GM19035 (cell line): ENCODE data around the gene DCDC1.
A peak's percentile ranks its signal among the peaks of the same experiment; 100 is the strongest.
"Not testable (repeated sequence)": the region's sequence is repeated elsewhere in the genome, so short reads cannot be mapped to it uniquely, and the experiment has no call there.

Experiments used
- ATAC-seq: cut with Tn5 transposase; IDR thresholded peaks from one replicate; pipeline ENCODE4 v1.9.1; 2021; ENCODE audit not compliant: unreplicated experiment

The DCDC1 gene

GRCh38 chr11:30991376-30991775 is 378.2 kb downstream of the DCDC1 start:
- no peak for ATAC-seq

- ATAC-seq, result no peak
Observed at GRCh38 chr11:30990625-30991296, 378.8 kb downstream of the DCDC1 start.

GRCh38 chr11:30987819-30988218 is 381.7 kb downstream of the DCDC1 start:
- no peak for ATAC-seq

GRCh38 chr11:30985536-30985935 is 384.0 kb downstream of the DCDC1 start:
- no peak for ATAC-seq

- no peak for ATAC-seq
Observed at GRCh38 chr11:30984827-30985226, 384.7 kb downstream of the DCDC1 start.

GRCh38 chr11:30984442-30984816 is 385.1 kb downstream of the DCDC1 start:
- ATAC-seq, result no peak

- ATAC-seq, result no peak
Observed at GRCh38 chr11:30983776-30984441, 385.6 kb downstream of the DCDC1 start.

- ATAC-seq, result no peak
Observed at GRCh38 chr11:30983143-30983542, 386.4 kb downstream of the DCDC1 start.

GRCh38 chr11:30967579-30967978 is 402.0 kb downstream of the DCDC1 start:
- no peak for ATAC-seq

- ATAC-seq, result no peak
Observed at GRCh38 chr11:30960387-30960992, 409.0 kb downstream of the DCDC1 start.

- ATAC-seq, result no peak
Observed at GRCh38 chr11:30956751-30957150, 412.8 kb downstream of the DCDC1 start.

GRCh38 chr11:30949838-30950237 is 419.7 kb downstream of the DCDC1 start:
- ATAC-seq, result no peak

- ATAC-seq, result not testable (repeated sequence)
Observed at GRCh38 chr11:30947715-30948114, 421.8 kb downstream of the DCDC1 start.

GRCh38 chr11:30938810-30939209 is 430.7 kb downstream of the DCDC1 start:
- ATAC-seq, result no peak

GRCh38 chr11:30938171-30938570 is 431.4 kb downstream of the DCDC1 start:
- ATAC-seq, result no peak

GRCh38 chr11:30936491-30936890 is 433.0 kb downstream of the DCDC1 start:
- no peak for ATAC-seq

GRCh38 chr11:30935861-30936260 is 433.7 kb downstream of the DCDC1 start:
- no peak for ATAC-seq

- no peak for ATAC-seq
Observed at GRCh38 chr11:30926130-30926529, 443.4 kb downstream of the DCDC1 start.

GRCh38 chr11:30921811-30922210 is 447.7 kb downstream of the DCDC1 start:
- ATAC-seq, result no peak

GRCh38 chr11:30919389-30920152 is 450.0 kb downstream of the DCDC1 start:
- ATAC-seq, result no peak

GRCh38 chr11:30917859-30918478 is 451.6 kb downstream of the DCDC1 start:
- peak; percentile 57 for ATAC-seq
